GM12878 (cell line): ENCODE results near the gene RNF126. TPM values are rescaled to one million over a fixed set of nuclear protein-coding genes. Genes with fewer than 3 reads are reported as not detected.
A peak's percentile ranks its signal among the peaks of the same experiment; 100 is the strongest.

Experiments
- ATAC-seq: fragments of 200-7000 bp; cut with Tn5 transposase; 3 replicates; pipeline ENCODE4 v1.9.1; 2020; ENCODE audit warnings: mild to moderate bottlenecking, moderate library complexity
- BruUV-seq: library from RNA; stranded (reverse); fragments of 400-500 nt; replicated peaks from 2 replicates; lab custom pipeline; 2021; lab: Mats Ljungman, UMichigan
- CTCF ChIA-PET: fragments of 300-600 bp; sonication (Branson Sonifier 250); formaldehyde crosslinking; extraction: SDS; loops from one replicate; lab custom pipeline; 2021; ENCODE audit warnings: inconsistent platforms; lab: Yijun Ruan, JAX
- POLR2A ChIA-PET: fragments of 350-600 bp; formaldehyde crosslinking; extraction: SDS; loops from one replicate; lab custom pipeline; 2021; ENCODE audit warnings: inconsistent platforms; lab: Charles Lee
- RAD21 ChIA-PET: fragments of 300-600 bp; sonication (Branson Sonifier 250); formaldehyde crosslinking; loops from one replicate; lab custom pipeline; 2023; ENCODE audit warnings: antibody characterized with exemption; ENCODE audit not compliant: unreplicated experiment; lab: Charles Lee
- SMC1A ChIA-PET: fragments of 300-600 bp; sonication (Branson Sonifier 250); formaldehyde crosslinking; loops from one replicate; lab custom pipeline; 2023; ENCODE audit not compliant: unreplicated experiment, uncharacterized antibody; lab: Charles Lee
- DNase-seq: peaks from one replicate; pipeline ENCODE4 v3.0.0-alpha.2; 2011; ENCODE audit warnings: low read depth, low spot score
- FAIRE-seq: peaks from 3 replicates; lab custom pipeline; 2011; peaks lifted over from hg19 to GRCh38; lab: Jason Lieb, UNC
- H2AFZ ChIP-seq: 2 replicates; pipeline ENCODE4 v1.6.0; 2011; ENCODE audit warnings: low read depth, low read length, control low read depth; ENCODE audit not compliant: control insufficient read depth
- H3K27ac ChIP-seq: 2 replicates; pipeline ENCODE4 v1.5.1; 2011; ENCODE audit warnings: control low read depth; ENCODE audit not compliant: control insufficient read depth, insufficient read depth
- H3K27me3 ChIP-seq, 2 experiments: replicated peaks in 1 of 2; 2 replicates each; pipeline versions ENCODE4 v1.6.0 to v1.6.1; 2011; ENCODE audit warnings: low read length in 1 of 2; ENCODE audit not compliant: control insufficient read depth in 2 of 2, insufficient read depth in 2 of 2
- H3K36me3 ChIP-seq, 2 experiments: 2 replicates each; pipeline ENCODE4 v1.5.1; 2011; ENCODE audit warnings: low read length in 1 of 2; ENCODE audit not compliant: control insufficient read depth in 2 of 2, insufficient read depth in 2 of 2
- H3K4me1 ChIP-seq: 2 replicates; pipeline ENCODE4 v1.6.1; 2011; ENCODE audit warnings: mild to moderate bottlenecking, low read length, moderate library complexity, mixed read lengths; ENCODE audit not compliant: control insufficient read depth, insufficient read depth
- H3K4me2 ChIP-seq: 2 replicates; pipeline ENCODE4 v1.6.0; 2011; ENCODE audit warnings: control low read depth; ENCODE audit not compliant: control insufficient read depth, insufficient read depth
- H3K4me3 ChIP-seq: fragments of 200-600 bp; sonication (generic); 2 replicates; pipeline ENCODE4 v1.5.1; 2016
- H3K79me2 ChIP-seq: 2 replicates; pipeline ENCODE4 v1.6.0; 2011; ENCODE audit warnings: low read length; ENCODE audit not compliant: control insufficient read depth, insufficient read depth
- H3K9ac ChIP-seq: 2 replicates; pipeline ENCODE4 v1.8.0; 2011; ENCODE audit warnings: low read length, control low read depth, mixed read lengths; ENCODE audit not compliant: control insufficient read depth, insufficient read depth
- H3K9me3 ChIP-seq: replicated peaks from 3 replicates; pipeline ENCODE4 v1.5.1; 2011; ENCODE audit warnings: mild to moderate bottlenecking, low read length; ENCODE audit not compliant: control insufficient read depth, insufficient read depth
- H4K20me1 ChIP-seq: 2 replicates; pipeline ENCODE4 v1.6.0; 2011; ENCODE audit not compliant: control insufficient read depth, insufficient read depth
- GATAD2B ChIP-seq: fragments of 450-650 bp; conservative IDR thresholded peaks from 2 replicates; pipeline ENCODE4 v1.6.1; 2017; ENCODE audit warnings: low read depth, mild to moderate bottlenecking, moderate library complexity
- IKZF1 ChIP-seq: fragments of 450-650 bp; conservative IDR thresholded peaks from 2 replicates; pipeline ENCODE4 v1.6.1; 2017; ENCODE audit warnings: antibody characterized with exemption, mild to moderate bottlenecking
- RB1 ChIP-seq: fragments of 450-650 bp; formaldehyde crosslinking; IDR thresholded peaks from 2 replicates; pipeline ENCODE4 v1.6.1; 2017; ENCODE audit warnings: mild to moderate bottlenecking, borderline replicate concordance
- RUNX3 ChIP-seq: IDR thresholded peaks from 2 replicates; pipeline ENCODE4 v1.6.1; 2012; ENCODE audit warnings: low read length, inconsistent platforms
- WGBS: methylation state at CpG from one replicate; pipeline ENCODE4 v1.1.6; 2016; ENCODE audit warnings: low lambda C conversion rate; ENCODE audit not compliant: insufficient replicate concordance, insufficient coverage; ENCODE audit errors: missing lambda C conversion rate; 5-methylcytosine and 5-hydroxymethylcytosine counted together
- in situ Hi-C: fragments of 300-500 bp; cut with MboI; formaldehyde crosslinking; loops from 9 replicates; pipeline ENCODE4 v1.14.3; 2018; ENCODE audit warnings: mixed read lengths
- intact Hi-C: fragments of 100-400 bp; cut with micrococcal nuclease; formaldehyde crosslinking; loops from one replicate; pipeline ENCODE4 v1.14.2; 2022; ENCODE audit not compliant: unreplicated experiment
- polyA plus RNA-seq, 11 experiments: library from polyadenylated mRNA; depleted of rRNA in 4 of 11; unstranded in 6 of 11; stranded (reverse) in 5 of 11; fragments of >200 nt; fragmentation: Nextera tagmentation in 4 of 11; fragmentation: Illumina TruSeq in 1 of 11; extraction: Ambion mirVana in 4 of 11; extraction: Trizol in 1 of 11; gene quantifications; 1 replicate in 1 of 11; 2 replicates in 10 of 11; pipeline versions ENCODE4 v1.2.1 to v1.2.3, GENCODE V29; 2011 to 2016; ENCODE audit warnings: inconsistent platforms in 2 of 11, missing spikeins in 2 of 11, low read depth in 1 of 11
- total RNA-seq, 4 experiments: library from RNA; depleted of rRNA in 3 of 4; stranded (reverse); fragments of >200 nt in 3 of 4; fragmentation: Illumina TruSeq in 1 of 4; extraction: Trizol in 1 of 4; gene quantifications; 2 replicates each; pipeline versions ENCODE4 v1.2.1 to v1.2.3, GENCODE V29; 2013 to 2021
- TF ChIP-seq, protein P1 (sequence below): fragments of 150-350 bp; IDR thresholded peaks from 2 replicates; pipeline ENCODE4 v1.6.1; 2014; ENCODE audit warnings: mild to moderate bottlenecking, low read depth, low read length

The RNF126 gene
- total and polyA plus RNA-seq, 10 of the 15 experiments (the other 5 are each of a cell fraction or from before 2014, with no cell fraction given): 0.45 to 100 (median 50.6) TPM

GRCh38 chr19:677601-678436, 14.8 kb upstream of the RNF126 start:
- ATAC-seq (no peak), DNase-seq (no peak)
- no peak overlapping the region for H3K9ac ChIP-seq
- H4K20me1 ChIP-seq: no peaks in the 10 kb centered on the region; the same call in 1 of the 2 replicates
- no peak overlapping the region for H2AFZ ChIP-seq
- H3K27ac ChIP-seq: no peak overlapping the region
- 40% methylated on average over 22 of the region's 22 CpGs for WGBS
- H3K79me2 ChIP-seq: no peaks in the 10 kb centered on the region
- peak overlapping the region; percentile 38; the same call in 1 of the 2 replicates for H3K4me2 ChIP-seq
- H3K4me1 ChIP-seq: peaks cover 22% of the 10 kb centered on the region
- no peaks in the 10 kb centered on the region for H3K27me3 ChIP-seq
- BruUV-seq: TSS peak; percentile 56
- RAD21 ChIA-PET: interaction anchor here (1.3 kb wide), 1 partner anchor 56 kb away, joined by 4 read pairs; no protein-coding TSS in a partner anchor
- CTCF ChIA-PET: interaction anchor here (0.8 to 1.9 kb wide), 2 partner anchors 56 to 59 kb away, joined by 4 to 10 read pairs; no protein-coding TSS in a partner anchor
- SMC1A ChIA-PET: interaction anchor here (0.6 to 1.4 kb wide), 5 partner anchors 45 to 273 kb away, joined by 3 to 5 read pairs (median 3); no protein-coding TSS in a partner anchor
- POLR2A ChIA-PET: interaction anchor here (1.5 kb wide), 1 partner anchor 56 kb away, joined by 4 read pairs; no protein-coding TSS in a partner anchor
- TF ChIP-seq, protein P1, sequence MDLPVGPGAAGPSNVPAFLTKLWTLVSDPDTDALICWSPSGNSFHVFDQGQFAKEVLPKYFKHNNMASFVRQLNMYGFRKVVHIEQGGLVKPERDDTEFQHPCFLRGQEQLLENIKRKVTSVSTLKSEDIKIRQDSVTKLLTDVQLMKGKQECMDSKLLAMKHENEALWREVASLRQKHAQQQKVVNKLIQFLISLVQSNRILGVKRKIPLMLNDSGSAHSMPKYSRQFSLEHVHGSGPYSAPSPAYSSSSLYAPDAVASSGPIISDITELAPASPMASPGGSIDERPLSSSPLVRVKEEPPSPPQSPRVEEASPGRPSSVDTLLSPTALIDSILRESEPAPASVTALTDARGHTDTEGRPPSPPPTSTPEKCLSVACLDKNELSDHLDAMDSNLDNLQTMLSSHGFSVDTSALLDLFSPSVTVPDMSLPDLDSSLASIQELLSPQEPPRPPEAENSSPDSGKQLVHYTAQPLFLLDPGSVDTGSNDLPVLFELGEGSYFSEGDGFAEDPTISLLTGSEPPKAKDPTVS: no peak
- TF ChIP-seq GATAD2B (0 out of 2 replicates have a peak, but pooled peaks have one; percentile 13), IKZF1 (0 out of 2 replicates have a peak, but pooled peaks have one; percentile 28), RB1 (no peak), RUNX3 (peak; percentile 13; the same call in 1 of the 2 replicates)
- TF ChIP-seq, all 136 proteins: peak for 3
- Histone ChIP-seq H3K4me3 (no peak overlapping the region), H3K36me3 (no peaks in the 10 kb centered on the region), H3K9me3 (no peaks in the 10 kb centered on the region)
- in situ Hi-C loops: no loop called here
- intact Hi-C loops: no loop called here
- FAIRE-seq: no peak
